ENCODE results near the gene ABLIM1.
"Not testable (repeated sequence)": the region's sequence is repeated elsewhere in the genome, so short reads cannot be mapped to it uniquely, and the experiment has no call there.

ABLIM1 gene

GRCh38 chr10:114698271-114699061, 40.4 kb upstream of the ABLIM1 start:
- H3K14ac ChIP-seq (ENCODE audit: low read length in 2 of 2) = no peak overlapping the region
- H3K4me3 ChIP-seq (ENCODE audit: insufficient read depth in 1 of 2, low read depth in 1 of 2, low read length in 2 of 2) = no peak overlapping the region
- no peak overlapping the region for H4K8ac ChIP-seq (ENCODE audit: low read length)
- H3K9me3 ChIP-seq (ENCODE audit: control insufficient read depth, low read length) = no peaks in the 10 kb centered on the region
- H2BK12ac ChIP-seq (ENCODE audit: low read length in 2 of 2) = no peak overlapping the region
- DNase-seq = no peak
- H2BK5ac ChIP-seq (ENCODE audit: low read depth, low read length, poor library complexity, severe bottlenecking) = no peak overlapping the region
- peak overlapping the region; percentile 22 for H3K9ac ChIP-seq (ENCODE audit: low read length)
- H3K18ac ChIP-seq (ENCODE audit: low read depth in 1 of 2, low read length in 2 of 2) = no peak overlapping the region
- no peak overlapping the region for H2AK5ac ChIP-seq (ENCODE audit: low read length, severe bottlenecking)
- H3K79me1 ChIP-seq (replicated peaks; ENCODE audit: low read length, poor library complexity, severe bottlenecking) = peaks cover 8% of the 10 kb centered on the region
- no peak overlapping the region for H4K91ac ChIP-seq (ENCODE audit: low read length)
- H3K27ac ChIP-seq (ENCODE audit: low read length, poor library complexity, severe bottlenecking) = no peak overlapping the region
- H3K27me3 ChIP-seq (ENCODE audit: control insufficient read depth in 1 of 2, insufficient read depth in 1 of 2, low read length in 2 of 2) = no peaks in the 10 kb centered on the region
- H3K4me1 ChIP-seq (ENCODE audit: control insufficient read depth, insufficient read depth, low read depth, low read length) = peaks cover 5% of the 10 kb centered on the region
- no peak overlapping the region for H2BK15ac ChIP-seq (ENCODE audit: low read depth, poor library complexity, severe bottlenecking)
- no peak overlapping the region for H3K4me2 ChIP-seq (ENCODE audit: low read length, poor library complexity, severe bottlenecking)
- no peak overlapping the region for H2BK120ac ChIP-seq (ENCODE audit: low read depth, low read length)
- H3K4ac ChIP-seq (ENCODE audit: low read depth in 1 of 2, low read length in 2 of 2) = no peak overlapping the region
- H3K36me3 ChIP-seq (ENCODE audit: control insufficient read depth in 1 of 2, insufficient read depth in 2 of 2, low read depth in 1 of 2, low read length in 2 of 2) = no peaks in the 10 kb centered on the region
- H3K23ac ChIP-seq (ENCODE audit: low read length in 2 of 2) = no peak overlapping the region
- no peak overlapping the region for H2AFZ ChIP-seq (ENCODE audit: low read depth, low read length)

GRCh38 chr10:114697061-114697598, 39.1 kb upstream of the ABLIM1 start:
- Histone ChIP-seq H2AFZ (ENCODE audit: low read depth, low read length) (no peak overlapping the region), H3K27me3 (ENCODE audit: control insufficient read depth in 1 of 2, insufficient read depth in 1 of 2, low read length in 2 of 2) (no peaks in the 10 kb centered on the region), H3K4me3 (ENCODE audit: insufficient read depth in 1 of 2, low read depth in 1 of 2, low read length in 2 of 2) (no peak overlapping the region), H4K8ac (ENCODE audit: low read length) (no peak overlapping the region), H2AK5ac (ENCODE audit: low read length, severe bottlenecking) (peak overlapping the region; percentile 68), H2BK15ac (ENCODE audit: low read depth, poor library complexity, severe bottlenecking) (no peak overlapping the region), H2BK5ac (ENCODE audit: low read depth, low read length, poor library complexity, severe bottlenecking) (no peak overlapping the region), H2BK120ac (ENCODE audit: low read depth, low read length) (no peak overlapping the region), H3K27ac (ENCODE audit: low read length, poor library complexity, severe bottlenecking) (peak overlapping the region; percentile 46), H3K4me1 (ENCODE audit: control insufficient read depth, insufficient read depth, low read depth, low read length) (peaks cover 5% of the 10 kb centered on the region), H3K18ac (ENCODE audit: low read depth in 1 of 2, low read length in 2 of 2) (no peak overlapping the region), H3K9me3 (ENCODE audit: control insufficient read depth, low read length) (no peaks in the 10 kb centered on the region), H2BK12ac (ENCODE audit: low read length in 2 of 2) (peak overlapping the region in 1 of 2 experiments; percentile 46), H4K91ac (ENCODE audit: low read length) (no peak overlapping the region), H3K23ac (ENCODE audit: low read length in 2 of 2) (no peak overlapping the region), H3K79me1 (replicated peaks; ENCODE audit: low read length, poor library complexity, severe bottlenecking) (peaks cover 10% of the 10 kb centered on the region), H3K4ac (ENCODE audit: low read depth in 1 of 2, low read length in 2 of 2) (no peak overlapping the region), H3K4me2 (ENCODE audit: low read length, poor library complexity, severe bottlenecking) (no peak overlapping the region), H3K9ac (ENCODE audit: low read length) (no peak overlapping the region), H3K14ac (ENCODE audit: low read length in 2 of 2) (no peak overlapping the region), H3K36me3 (ENCODE audit: control insufficient read depth in 1 of 2, insufficient read depth in 2 of 2, low read depth in 1 of 2, low read length in 2 of 2) (no peaks in the 10 kb centered on the region)
- DNase-seq = peak; percentile 40
- 78% methylated on average over 10 of the region's 10 CpGs for WGBS

- H3K14ac ChIP-seq (ENCODE audit: low read length in 2 of 2); H3K27me3 ChIP-seq (ENCODE audit: control insufficient read depth in 1 of 2, insufficient read depth in 1 of 2, low read length in 2 of 2); H3K4ac ChIP-seq (ENCODE audit: low read depth in 1 of 2, low read length in 2 of 2); H2BK120ac ChIP-seq (ENCODE audit: low read depth, low read length); H2BK12ac ChIP-seq (ENCODE audit: low read length in 2 of 2); H3K27ac ChIP-seq (ENCODE audit: low read length, poor library complexity, severe bottlenecking); H4K91ac ChIP-seq (ENCODE audit: low read length); H4K8ac ChIP-seq (ENCODE audit: low read length); H2AFZ ChIP-seq (ENCODE audit: low read depth, low read length); H3K36me3 ChIP-seq (ENCODE audit: control insufficient read depth in 1 of 2, insufficient read depth in 2 of 2, low read depth in 1 of 2, low read length in 2 of 2); H3K4me1 ChIP-seq (ENCODE audit: control insufficient read depth, insufficient read depth, low read depth, low read length); DNase-seq; H3K9ac ChIP-seq (ENCODE audit: low read length); H3K4me3 ChIP-seq (ENCODE audit: insufficient read depth in 1 of 2, low read depth in 1 of 2, low read length in 2 of 2); H2AK5ac ChIP-seq (ENCODE audit: low read length, severe bottlenecking); H3K79me1 ChIP-seq (replicated peaks; ENCODE audit: low read length, poor library complexity, severe bottlenecking); H2BK15ac ChIP-seq (ENCODE audit: low read depth, poor library complexity, severe bottlenecking); H3K9me3 ChIP-seq (ENCODE audit: control insufficient read depth, low read length); H3K18ac ChIP-seq (ENCODE audit: low read depth in 1 of 2, low read length in 2 of 2); H3K4me2 ChIP-seq (ENCODE audit: low read length, poor library complexity, severe bottlenecking); H2BK5ac ChIP-seq (ENCODE audit: low read depth, low read length, poor library complexity, severe bottlenecking); H3K23ac ChIP-seq (ENCODE audit: low read length in 2 of 2): not testable (repeated sequence)
Measured at GRCh38 chr10:114696301-114696700, 38.2 kb upstream of the ABLIM1 start.

DNA sequence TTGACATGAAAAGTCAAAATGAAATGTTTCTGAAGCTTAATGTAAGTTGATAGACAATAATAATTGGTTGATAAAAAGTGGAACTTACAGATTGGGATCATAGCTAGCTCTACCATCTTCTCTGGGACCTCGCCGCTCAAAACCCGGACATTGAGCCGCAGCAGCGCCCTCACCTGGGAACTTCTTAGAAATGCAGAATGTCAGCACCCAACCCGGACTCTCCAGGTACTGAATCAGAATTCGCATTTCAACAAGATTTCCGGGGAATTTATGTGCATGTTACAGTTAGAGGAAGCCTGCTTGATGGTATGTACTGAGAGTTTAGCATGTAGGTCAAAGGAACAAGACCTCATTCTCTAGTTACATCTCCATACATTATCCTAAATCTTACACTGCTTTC, 36.7 kb upstream of the ABLIM1 start:
- Histone ChIP-seq H2BK5ac (ENCODE audit: low read depth, low read length, poor library complexity, severe bottlenecking) (no peak overlapping the region), H3K18ac (ENCODE audit: low read depth in 1 of 2, low read length in 2 of 2) (no peak overlapping the region), H2BK120ac (ENCODE audit: low read depth, low read length) (no peak overlapping the region), H3K4ac (ENCODE audit: low read depth in 1 of 2, low read length in 2 of 2) (no peak overlapping the region), H3K23ac (ENCODE audit: low read length in 2 of 2) (no peak overlapping the region), H3K14ac (ENCODE audit: low read length in 2 of 2) (no peak overlapping the region), H3K4me2 (ENCODE audit: low read length, poor library complexity, severe bottlenecking) (no peak overlapping the region), H3K4me1 (ENCODE audit: control insufficient read depth, insufficient read depth, low read depth, low read length) (peaks cover 5% of the 10 kb centered on the region), H3K79me1 (replicated peaks; ENCODE audit: low read length, poor library complexity, severe bottlenecking) (peaks cover 12% of the 10 kb centered on the region), H2AFZ (ENCODE audit: low read depth, low read length) (no peak overlapping the region), H2BK15ac (ENCODE audit: low read depth, poor library complexity, severe bottlenecking) (no peak overlapping the region), H3K27ac (ENCODE audit: low read length, poor library complexity, severe bottlenecking) (no peak overlapping the region), H3K36me3 (ENCODE audit: control insufficient read depth in 1 of 2, insufficient read depth in 2 of 2, low read depth in 1 of 2, low read length in 2 of 2) (no peaks in the 10 kb centered on the region), H2AK5ac (ENCODE audit: low read length, severe bottlenecking) (no peak overlapping the region), H3K9ac (ENCODE audit: low read length) (no peak overlapping the region), H2BK12ac (ENCODE audit: low read length in 2 of 2) (no peak overlapping the region), H3K4me3 (ENCODE audit: insufficient read depth in 1 of 2, low read depth in 1 of 2, low read length in 2 of 2) (no peak overlapping the region), H4K91ac (ENCODE audit: low read length) (no peak overlapping the region), H3K27me3 (ENCODE audit: control insufficient read depth in 1 of 2, insufficient read depth in 1 of 2, low read length in 2 of 2) (no peaks in the 10 kb centered on the region), H3K9me3 (ENCODE audit: control insufficient read depth, low read length) (no peaks in the 10 kb centered on the region), H4K8ac (ENCODE audit: low read length) (no peak overlapping the region)
- peak; percentile 52 for DNase-seq
- 10% methylated on average over 6 of the region's 8 CpGs for WGBS

All from mesenchymal stem cell (in vitro differentiated cells and primary cell).